Stimulated activated CD4-positive, alpha-beta T cell treated with anti-CD3 and anti-CD28 coated beads, Interleukin-12 subunit alpha, Interleukin-12 subunit beta, amount 100 ng/mL, for 4 hours (primary cell): ENCODE results near the gene FAM81A.
A peak's percentile ranks its signal among the peaks of the same experiment; 100 is the strongest.
"Not testable (repeated sequence)": the region's sequence is repeated elsewhere in the genome, so short reads cannot be mapped to it uniquely, and the experiment has no call there.

Experiments used
- DNase-seq: peaks from one replicate; pipeline ENCODE4 v3.0.0-alpha.2; 2020

Gene FAM81A

DNA sequence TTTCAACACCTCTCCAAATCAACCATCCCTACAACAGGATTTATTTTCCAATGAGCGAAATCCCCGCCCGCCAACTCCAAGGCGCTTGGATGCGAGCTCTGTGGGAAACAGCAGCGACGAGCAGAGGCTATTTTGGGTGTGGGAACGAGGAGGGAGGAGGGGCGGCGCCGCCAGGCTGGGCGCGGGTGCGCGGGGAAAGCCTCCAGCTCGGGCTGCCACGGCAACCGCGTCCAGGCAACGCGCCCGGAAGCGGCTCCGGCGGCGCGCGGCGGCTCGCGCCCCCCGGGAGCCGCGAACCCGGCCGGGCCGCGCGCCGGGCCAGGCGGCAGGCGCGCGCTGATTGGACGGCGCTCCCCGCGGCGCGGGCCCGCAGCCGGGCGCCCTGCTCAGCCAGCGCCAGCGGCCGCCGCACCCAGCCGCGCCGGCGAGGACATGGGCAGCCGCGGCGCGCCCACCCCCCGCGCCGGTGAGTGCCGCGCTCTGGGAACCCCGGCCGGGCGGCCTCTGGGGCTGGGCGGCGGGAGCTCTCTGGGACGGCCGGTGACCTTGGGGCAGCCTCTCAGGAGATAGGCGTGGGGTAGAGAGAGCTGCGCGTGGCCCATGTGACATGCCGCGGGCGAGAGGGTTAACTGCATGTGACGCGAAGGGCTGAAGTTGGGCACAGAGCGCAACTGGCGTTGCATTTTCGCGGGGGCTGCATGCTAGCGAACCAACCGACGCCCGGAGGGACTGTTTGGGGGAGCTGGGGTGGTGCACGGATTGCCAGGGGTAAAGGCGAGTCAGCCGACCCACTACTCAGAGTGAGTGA, at the start of gene FAM81A:
Gene FAM81A, plus strand, starts transcription at position 370 of the 808 bp plus-strand sequence. CDS start 20,441 bp downstream, outside the sequence.
- DNase-seq: peak; percentile 37

DNA sequence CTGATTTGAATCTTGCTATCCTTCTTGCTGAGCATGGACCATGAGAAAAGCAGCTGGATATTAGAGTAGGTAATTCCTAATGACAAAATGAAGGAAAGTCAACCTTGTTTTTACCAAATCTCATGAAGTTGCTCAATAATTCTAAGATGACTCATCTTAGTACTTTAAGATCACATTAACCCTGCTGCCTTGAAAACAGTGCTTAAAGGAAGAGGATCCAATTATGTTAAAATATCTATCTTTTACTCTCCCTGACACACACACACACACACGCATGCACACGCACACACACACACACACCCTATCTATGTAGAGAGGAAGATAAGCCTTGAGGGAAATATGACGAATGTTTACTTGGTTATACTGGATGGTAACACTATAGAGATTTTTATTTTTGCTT, 49.3 kb upstream of the FAM81A start:
- DNase-seq: no peak

DNA sequence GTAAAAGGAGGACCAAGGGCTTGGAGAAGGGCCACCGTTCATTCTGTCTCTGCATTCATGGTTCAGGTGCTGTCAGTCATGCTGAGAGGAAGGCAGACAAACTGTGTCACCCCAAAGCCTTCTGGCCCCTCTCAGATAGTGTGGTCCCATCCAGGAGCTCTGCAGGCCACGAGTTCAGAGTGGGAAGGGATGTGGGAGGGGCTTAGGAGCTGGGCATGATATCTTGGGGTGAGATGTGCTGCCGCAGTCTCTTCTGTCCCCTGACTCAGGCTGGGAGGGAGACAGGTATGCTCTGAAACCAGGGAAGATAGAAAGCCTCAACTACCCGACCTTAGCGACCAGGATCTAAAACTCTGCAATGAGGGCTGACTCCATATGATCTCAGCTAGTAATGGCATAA, 45.7 kb upstream of the FAM81A start:
- no peak for DNase-seq

DNA sequence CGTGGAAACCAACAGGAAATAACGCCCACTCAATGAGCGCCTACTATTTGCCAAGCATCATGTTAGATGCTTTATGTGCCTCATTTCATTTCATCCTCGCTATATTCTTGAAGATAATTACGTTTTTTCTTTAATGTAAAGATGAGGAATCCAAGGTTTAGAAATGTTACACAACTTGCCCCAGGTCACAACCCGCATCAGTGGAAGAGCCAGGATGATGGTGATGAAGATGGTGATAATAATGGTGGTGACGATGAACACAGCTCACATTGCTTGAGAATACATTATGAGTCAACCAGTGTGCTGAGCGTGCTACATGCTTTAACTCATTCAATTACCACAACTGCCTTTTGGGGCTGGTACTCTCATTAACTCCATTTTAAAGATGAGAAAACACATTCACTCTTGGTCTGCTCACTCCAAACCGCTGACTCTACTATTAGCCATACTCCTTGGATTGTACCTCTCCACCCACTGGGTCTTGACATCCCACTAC, 43.8 kb upstream of the FAM81A start:
- no peak for DNase-seq

GRCh38 chr15:59396211-59396610, 41.8 kb upstream of the FAM81A start:
- DNase-seq: no peak

DNA sequence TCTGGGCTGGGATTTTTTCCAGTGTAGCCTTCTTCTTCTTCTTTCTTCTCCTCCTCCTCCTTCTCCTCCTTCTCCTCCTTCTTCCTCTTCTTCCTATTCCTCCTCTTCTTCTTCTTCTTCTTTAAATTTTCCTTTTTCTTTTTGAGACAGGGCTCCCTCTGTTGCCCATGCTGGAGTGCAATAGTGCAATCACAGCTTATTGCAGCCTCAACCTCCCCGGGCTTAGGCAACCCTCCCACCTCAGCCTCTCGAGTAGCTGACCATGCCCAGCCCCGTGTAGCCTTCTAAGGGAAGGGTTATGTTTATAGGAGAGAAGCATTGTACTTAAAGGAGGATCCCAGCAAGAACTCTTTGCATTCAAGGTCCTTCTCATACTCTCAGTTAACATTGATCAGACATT, 41.3 kb upstream of the FAM81A start:
- no peak for DNase-seq

DNA sequence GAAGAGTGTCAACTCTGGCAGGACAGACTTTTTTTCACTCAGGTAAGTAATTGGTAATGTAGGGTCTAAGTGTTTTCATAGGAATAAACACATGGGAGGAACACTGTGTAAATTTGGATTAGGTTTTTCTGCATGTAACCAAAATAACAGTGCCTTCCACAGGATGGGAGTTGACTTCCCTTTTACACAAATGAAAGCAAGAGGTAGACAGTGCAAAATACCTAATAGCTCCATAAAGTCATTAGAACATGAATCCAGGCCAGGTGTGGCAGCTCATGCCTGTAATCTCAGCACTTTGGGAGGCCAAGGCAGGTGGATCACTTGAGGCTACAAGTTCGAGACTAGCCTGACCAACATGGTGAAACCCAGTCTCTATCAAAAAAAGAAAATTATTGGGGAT, 39.8 kb upstream of the FAM81A start:
- DNase-seq: no peak

DNA sequence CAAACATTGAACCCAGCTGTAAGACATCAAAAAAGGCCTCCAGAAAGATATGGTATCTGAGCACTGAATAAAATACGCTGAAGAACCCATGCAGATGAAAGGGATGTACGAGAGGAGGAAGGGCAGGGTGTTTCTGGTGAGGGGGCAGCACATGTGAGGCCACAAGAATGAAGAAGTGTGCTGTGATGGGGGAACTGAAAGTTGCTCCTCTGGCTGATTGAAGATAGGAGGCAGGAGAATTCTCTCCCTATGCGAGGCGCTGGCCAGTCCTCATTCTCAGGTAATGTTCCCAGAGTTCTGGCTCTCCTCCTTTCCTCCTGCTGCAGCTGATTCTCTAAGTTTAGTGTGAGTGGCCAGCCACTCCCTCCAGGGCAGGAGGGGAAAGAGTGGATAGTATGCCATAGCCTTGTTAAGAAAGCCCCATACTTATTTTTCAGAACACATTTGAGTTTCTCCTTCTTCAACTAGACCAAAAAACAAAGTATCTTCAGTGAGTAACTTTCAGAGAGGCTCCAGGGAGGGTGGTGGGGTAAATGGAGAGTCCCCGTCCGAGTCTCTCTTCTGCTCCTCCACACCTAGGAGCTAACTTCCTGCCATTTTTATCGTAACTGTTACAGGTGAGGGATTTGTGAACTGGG, 38.4 kb upstream of the FAM81A start:
- no peak for DNase-seq

GRCh38 chr15:59400103-59400813, 37.7 kb upstream of the FAM81A start:
- no peak for DNase-seq

DNA sequence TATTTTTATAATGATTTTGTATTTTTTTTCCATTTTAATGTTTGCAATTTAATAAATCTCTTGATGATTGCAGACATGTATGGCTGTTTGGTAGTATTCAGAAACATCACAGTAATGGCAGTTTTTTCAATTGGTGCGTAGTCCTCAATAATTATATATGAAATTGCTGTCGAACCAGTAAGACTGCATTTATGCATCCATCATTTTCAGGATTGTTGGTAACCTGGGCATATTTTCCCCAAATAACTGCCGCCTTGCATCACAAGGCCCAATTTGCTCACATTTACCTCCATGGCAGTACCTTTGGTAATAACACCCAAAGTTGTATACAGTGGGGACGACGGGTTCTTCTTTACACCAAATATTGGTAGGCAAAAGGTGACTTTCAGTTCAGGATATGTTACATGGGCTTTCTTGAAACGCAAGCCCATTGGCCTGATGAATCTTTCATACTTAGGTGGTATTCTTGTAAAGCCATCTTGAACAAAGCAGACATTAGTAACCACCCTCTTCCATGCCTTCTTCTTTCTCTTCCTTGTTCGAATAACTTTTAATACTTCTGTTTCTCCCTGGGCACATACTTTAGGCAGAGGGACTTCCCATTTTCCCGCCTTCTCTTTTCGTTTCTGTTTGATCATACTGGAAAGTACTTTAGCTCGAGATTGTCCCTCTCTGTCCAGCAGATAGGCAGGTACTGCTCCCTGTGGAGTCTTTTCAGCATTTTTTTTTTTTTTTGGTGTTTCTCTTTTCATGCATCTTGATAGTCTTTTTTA, 36.7 kb upstream of the FAM81A start:
- DNase-seq: not testable (repeated sequence)

DNA sequence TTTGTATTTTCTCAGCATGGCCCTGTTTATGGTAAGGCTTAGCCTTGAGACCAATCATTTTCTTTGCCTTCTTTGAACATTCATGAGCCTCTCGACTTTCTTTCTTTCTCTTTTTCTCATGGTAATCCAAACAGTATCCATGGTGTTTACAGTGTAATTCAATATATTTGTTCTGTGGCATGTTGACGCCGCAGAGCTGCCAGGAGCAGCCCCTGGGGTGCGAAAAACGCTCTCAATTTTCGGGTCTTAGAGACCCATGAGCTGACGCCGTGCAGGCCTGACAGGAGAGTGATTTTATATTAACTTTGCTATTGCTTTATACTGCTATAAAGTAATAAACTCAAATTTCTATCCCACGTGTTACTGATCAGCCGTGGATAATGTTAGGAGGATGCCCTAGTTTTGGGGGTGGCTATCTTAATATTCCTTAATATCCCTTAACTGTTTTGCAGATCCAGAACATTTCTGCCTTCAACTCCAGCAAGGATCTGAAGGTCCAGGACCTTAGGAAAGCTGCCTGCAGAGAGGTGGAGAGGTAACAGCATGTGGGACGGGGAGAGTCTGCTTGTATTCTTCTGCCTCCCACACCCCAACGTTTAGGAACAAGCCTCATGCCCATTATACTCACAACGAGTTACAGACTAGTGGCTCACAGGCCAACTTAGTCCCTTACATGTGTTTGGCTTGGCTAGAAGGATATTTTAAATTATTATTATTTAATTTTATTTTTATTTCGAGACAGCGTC, 36.0 kb upstream of the FAM81A start:
- no peak for DNase-seq

- DNase-seq: no peak
These were observed 32.9 kb upstream of the FAM81A start for GRCh38 chr15:59405079-59405478.

- DNase-seq: no peak
These were observed 31.5 kb upstream of the FAM81A start for GRCh38 chr15:59406446-59406845.

DNA sequence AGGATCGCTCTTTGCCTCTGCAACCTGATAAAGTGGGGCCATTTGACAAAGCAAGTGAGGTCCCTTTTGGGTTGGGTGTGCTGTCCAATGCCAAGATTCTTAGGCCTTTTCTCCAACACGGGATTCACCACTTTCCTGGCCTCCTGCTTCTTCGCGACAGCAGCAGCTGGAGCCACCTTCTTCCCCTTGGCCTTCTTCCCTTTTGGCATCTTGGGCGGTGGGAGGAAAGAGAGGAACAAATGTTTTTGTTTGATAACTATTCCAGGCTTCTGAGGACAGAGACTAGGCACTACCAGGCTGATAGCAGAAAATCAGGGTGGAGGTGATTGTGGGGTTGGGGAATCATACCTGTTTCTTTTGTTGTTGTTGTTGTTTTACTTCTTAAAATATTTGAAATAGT, 30.0 kb upstream of the FAM81A start:
- DNase-seq: no peak

DNA sequence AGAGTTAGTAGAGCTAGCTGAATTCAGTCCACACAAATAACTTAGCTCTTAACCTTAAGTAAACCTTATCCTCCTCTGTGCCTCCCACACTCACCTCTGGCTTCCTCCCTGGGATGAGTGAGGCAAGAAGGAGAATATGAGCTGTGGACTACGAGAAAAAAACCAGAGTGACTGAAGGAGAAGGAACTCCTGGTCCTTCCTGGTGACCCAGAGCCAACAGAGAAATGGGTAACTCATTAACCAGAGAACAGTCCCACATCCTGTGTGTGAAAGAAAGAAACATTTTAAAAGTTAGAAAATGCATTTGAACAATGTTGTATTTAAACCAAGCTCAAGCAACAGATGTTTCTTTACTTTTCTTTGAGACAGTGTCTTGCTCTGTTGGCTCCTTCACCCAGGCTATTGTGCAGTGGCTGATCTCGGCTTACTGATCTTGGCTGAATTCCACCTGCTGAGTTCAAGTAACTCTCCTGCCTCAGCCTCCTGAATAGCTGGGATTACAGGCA, 27.5 kb upstream of the FAM81A start:
- DNase-seq: no peak

DNA sequence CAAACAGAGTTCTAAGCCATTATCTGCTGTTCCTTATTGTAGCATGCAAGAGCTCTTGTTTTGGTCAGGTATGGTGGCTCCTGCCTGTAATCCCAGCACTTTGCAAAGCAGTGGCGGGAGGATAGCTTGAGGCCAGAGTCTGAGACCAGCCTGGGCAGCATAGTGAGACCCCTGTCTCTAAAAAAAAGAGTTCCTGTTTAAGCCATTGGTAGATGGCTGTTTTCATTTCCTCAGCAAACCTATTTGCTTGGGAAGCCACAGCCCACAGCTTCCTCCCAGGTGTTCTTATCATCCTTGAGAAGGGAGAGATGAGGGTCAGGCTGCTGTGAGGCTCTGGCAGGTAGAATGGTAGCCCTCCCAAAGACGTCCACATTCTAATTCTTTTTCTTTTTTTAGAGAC, 24.4 kb upstream of the FAM81A start:
- DNase-seq: no peak

DNA sequence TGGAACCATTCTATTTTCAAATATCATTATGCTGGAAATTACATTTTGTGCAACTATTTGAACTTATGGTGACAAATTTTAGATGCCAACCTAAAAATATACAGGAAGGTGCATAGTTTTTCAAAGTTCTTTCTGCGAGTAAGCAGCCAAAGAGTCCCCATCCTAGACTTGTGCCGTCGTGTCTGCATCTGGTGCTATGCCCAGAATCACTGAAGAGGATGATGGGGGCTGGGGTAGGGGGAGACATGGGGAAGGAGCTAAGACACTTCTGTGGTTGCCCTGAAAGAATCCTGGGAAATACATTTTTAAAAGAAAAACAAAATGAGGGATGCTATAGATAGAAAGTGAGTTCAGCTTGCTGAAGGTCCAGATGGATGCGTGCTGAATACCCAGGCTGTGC, 21.2 kb upstream of the FAM81A start:
- no peak for DNase-seq

GRCh38 chr15:59419170-59419569, 18.8 kb upstream of the FAM81A start:
- DNase-seq: no peak

DNA sequence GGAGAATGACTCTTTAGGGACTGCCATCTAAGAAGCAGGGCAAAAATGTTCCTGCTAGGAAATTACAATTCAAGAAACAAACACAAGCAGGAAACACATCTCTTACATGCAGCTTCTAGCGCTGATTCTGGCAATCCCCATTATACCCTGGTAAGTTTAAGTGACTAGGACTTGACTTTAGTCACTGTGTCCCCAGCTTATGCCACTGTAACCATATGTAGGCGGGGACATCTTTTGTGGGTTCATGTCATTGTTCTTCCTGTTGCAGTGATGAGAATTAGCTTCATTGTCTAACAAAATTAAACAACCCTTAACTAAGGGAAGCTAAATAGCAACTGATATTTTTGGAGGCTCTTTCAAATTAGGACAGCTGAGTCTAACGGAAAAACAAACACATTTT, 17.9 kb upstream of the FAM81A start:
- DNase-seq: no peak

DNA sequence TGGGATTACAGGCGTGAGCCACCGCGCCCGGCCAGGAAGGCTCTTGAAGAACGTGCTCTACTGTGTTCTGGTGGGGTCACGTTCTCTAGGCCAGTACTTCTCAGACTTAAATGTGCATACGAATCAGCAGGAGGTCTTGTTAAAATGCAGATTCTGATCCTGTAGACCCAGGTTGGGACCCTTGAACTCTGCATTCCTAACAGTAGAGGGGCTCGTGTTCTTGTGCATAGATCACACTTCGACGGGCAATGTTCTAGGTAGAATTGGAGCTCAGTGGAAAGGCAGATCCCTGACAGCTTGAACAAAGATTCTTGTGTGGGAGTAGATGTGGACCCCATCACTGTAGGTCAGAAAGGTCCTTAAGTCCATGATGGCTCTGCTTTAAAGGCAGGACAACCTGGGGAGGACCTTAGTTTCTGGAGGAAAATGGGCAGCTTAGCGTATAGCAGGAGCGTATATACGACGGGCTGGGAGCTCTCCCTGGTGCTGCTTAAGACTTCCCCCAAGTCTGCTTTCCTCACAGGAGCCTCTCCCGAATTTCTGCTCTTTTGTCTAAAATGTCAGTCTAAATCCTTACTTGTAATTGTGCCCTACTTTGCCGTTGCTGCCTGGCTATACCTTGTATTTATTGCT, 16.9 kb upstream of the FAM81A start:
- no peak for DNase-seq

DNA sequence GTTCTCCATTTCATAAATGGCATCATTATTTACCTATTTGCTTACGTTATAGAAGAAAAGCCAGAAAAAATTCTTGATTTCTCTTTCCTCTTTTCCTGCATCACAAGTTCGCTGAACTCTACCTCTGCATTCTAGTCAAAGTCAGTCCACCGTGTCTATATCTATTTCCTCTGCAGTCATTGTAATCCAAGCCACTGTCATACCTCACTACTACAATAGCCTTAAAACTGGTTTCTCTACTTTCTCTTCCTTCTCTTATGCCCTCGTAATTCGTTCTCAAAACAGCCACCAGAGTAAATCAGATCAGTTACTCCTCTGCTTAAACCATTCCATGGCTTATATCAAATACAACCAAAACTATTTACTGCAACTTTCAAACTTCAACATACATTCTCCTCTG, 13.4 kb upstream of the FAM81A start:
- no peak for DNase-seq

DNA sequence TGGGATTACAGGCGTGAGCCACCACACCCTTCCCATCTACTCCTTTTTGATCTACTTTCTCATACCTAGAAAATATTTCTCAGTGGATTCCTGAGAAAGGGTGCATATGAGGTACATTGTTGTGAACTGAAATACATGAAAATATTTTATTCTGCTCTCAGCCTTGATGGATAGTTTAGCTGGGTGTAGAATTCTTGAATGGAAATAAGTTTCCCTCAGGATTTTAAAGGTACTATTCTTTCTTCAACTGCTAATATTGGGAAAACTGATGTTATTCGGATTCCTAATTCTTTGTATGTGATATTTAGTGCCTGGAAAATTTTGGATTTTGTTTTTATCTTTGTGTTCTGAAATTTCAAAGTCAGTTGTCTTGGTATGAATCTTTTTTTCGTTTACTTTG, 9.1 kb upstream of the FAM81A start:
- DNase-seq: not testable (repeated sequence)
